HG03025 (cell line): Measurements from ENCODE around the gene ATP13A4.

ENCODE experiments used
- ATAC-seq: cut with Tn5 transposase; IDR thresholded peaks from one replicate; pipeline ENCODE4 v1.9.1; 2021; ENCODE audit warnings: mild to moderate bottlenecking, moderate library complexity; ENCODE audit not compliant: unreplicated experiment, low FRiP score

The ATP13A4 gene

GRCh38 chr3:193499136-193499770, 55.4 kb downstream of the ATP13A4 start:
- no peak for ATAC-seq

GRCh38 chr3:193498215-193498614, 56.5 kb downstream of the ATP13A4 start:
- no peak for ATAC-seq

GRCh38 chr3:193496658-193497057, 58.0 kb downstream of the ATP13A4 start:
- no peak for ATAC-seq

- no peak for ATAC-seq
Observed at GRCh38 chr3:193491026-193491425, 63.7 kb downstream of the ATP13A4 start.

GRCh38 chr3:193490580-193490979, 64.1 kb downstream of the ATP13A4 start:
- no peak for ATAC-seq

- no peak for ATAC-seq
Observed at GRCh38 chr3:193489949-193490348, 64.7 kb downstream of the ATP13A4 start.

- ATAC-seq, result no peak
Observed at GRCh38 chr3:193488741-193489140, 66.0 kb downstream of the ATP13A4 start.

GRCh38 chr3:193483988-193484539, 70.6 kb downstream of the ATP13A4 start:
- ATAC-seq, result no peak

- no peak for ATAC-seq
Observed at GRCh38 chr3:193481436-193481835, 73.3 kb downstream of the ATP13A4 start.

GRCh38 chr3:193474446-193474845, 80.2 kb downstream of the ATP13A4 start:
- no peak for ATAC-seq

- no peak for ATAC-seq
Observed at GRCh38 chr3:193470710-193471109, 84.0 kb downstream of the ATP13A4 start.

GRCh38 chr3:193465992-193466608, 88.6 kb downstream of the ATP13A4 start:
- ATAC-seq, result no peak

GRCh38 chr3:193464889-193465288, 89.8 kb downstream of the ATP13A4 start:
- no peak for ATAC-seq

- no peak for ATAC-seq
Observed at GRCh38 chr3:193457526-193457925, 97.2 kb downstream of the ATP13A4 start.

GRCh38 chr3:193452338-193452737, 102.4 kb downstream of the ATP13A4 start:
- no peak for ATAC-seq

- no peak for ATAC-seq
Observed at GRCh38 chr3:193451902-193452301, 102.8 kb downstream of the ATP13A4 start.

GRCh38 chr3:193446965-193447602, 107.6 kb downstream of the ATP13A4 start:
- ATAC-seq, result no peak

- no peak for ATAC-seq
Observed at GRCh38 chr3:193439423-193439822, 115.3 kb downstream of the ATP13A4 start.

- no peak for ATAC-seq
Observed at GRCh38 chr3:193418576-193419373, 135.9 kb downstream of the ATP13A4 start.

- ATAC-seq, result no peak
Observed at GRCh38 chr3:193416629-193417028, 138.1 kb downstream of the ATP13A4 start.

GRCh38 chr3:193407688-193408087, 147.0 kb downstream of the ATP13A4 start:
- no peak for ATAC-seq
